Measurements from ENCODE around the gene CLEC10A. TPM values are rescaled to one million over a fixed set of nuclear protein-coding genes. Genes with fewer than 3 reads are reported as not detected.

Gene CLEC10A
- total RNA-seq, 1 donor, result not detected

- no peak for DNase-seq (ENCODE audit: insufficient read length, low spot score, missing footprints)
- no peaks in the 10 kb centered on the region for H3K4me1 ChIP-seq (ENCODE audit: insufficient read depth, low read length)
- H3K27me3 ChIP-seq (ENCODE audit: insufficient read depth, low read length), result peaks cover 2% of the 10 kb centered on the region
- H3K4me2 ChIP-seq (ENCODE audit: insufficient read depth, low read length), result no peak overlapping the region
- no peak overlapping the region for H3K27ac ChIP-seq (ENCODE audit: low read depth, low read length)
- no peaks in the 10 kb centered on the region for H3K9me3 ChIP-seq (ENCODE audit: low read depth, low read length)
- TF ChIP-seq, protein P1, sequence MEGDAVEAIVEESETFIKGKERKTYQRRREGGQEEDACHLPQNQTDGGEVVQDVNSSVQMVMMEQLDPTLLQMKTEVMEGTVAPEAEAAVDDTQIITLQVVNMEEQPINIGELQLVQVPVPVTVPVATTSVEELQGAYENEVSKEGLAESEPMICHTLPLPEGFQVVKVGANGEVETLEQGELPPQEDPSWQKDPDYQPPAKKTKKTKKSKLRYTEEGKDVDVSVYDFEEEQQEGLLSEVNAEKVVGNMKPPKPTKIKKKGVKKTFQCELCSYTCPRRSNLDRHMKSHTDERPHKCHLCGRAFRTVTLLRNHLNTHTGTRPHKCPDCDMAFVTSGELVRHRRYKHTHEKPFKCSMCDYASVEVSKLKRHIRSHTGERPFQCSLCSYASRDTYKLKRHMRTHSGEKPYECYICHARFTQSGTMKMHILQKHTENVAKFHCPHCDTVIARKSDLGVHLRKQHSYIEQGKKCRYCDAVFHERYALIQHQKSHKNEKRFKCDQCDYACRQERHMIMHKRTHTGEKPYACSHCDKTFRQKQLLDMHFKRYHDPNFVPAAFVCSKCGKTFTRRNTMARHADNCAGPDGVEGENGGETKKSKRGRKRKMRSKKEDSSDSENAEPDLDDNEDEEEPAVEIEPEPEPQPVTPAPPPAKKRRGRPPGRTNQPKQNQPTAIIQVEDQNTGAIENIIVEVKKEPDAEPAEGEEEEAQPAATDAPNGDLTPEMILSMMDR (IDR thresholded peaks at IDR 0.05; ENCODE audit: extremely low read depth, low read depth, low read length), result no peak
- H4K20me1 ChIP-seq (ENCODE audit: insufficient read depth, low read length), result no peaks in the 10 kb centered on the region
- no peak overlapping the region for H3K4me3 ChIP-seq (ENCODE audit: insufficient read depth, low read length)
- no peaks in the 10 kb centered on the region for H3K36me3 ChIP-seq (ENCODE audit: insufficient read depth, low read length)
- no peaks in the 10 kb centered on the region for H3K79me2 ChIP-seq (ENCODE audit: insufficient read depth, low read length)
- H2AFZ ChIP-seq (ENCODE audit: low read length), result no peak overlapping the region
Measured at GRCh38 chr17:7113273-7114071, 33.4 kb upstream of the CLEC10A start.

- peak; percentile 54 for DNase-seq (ENCODE audit: insufficient read length, low spot score, missing footprints)
- Histone ChIP-seq H3K4me2 (ENCODE audit: insufficient read depth, low read length) (no peak overlapping the region), H3K27ac (ENCODE audit: low read depth, low read length) (no peak overlapping the region), H3K27me3 (ENCODE audit: insufficient read depth, low read length) (no peaks in the 10 kb centered on the region), H4K20me1 (ENCODE audit: insufficient read depth, low read length) (no peaks in the 10 kb centered on the region), H3K79me2 (ENCODE audit: insufficient read depth, low read length) (no peaks in the 10 kb centered on the region), H3K36me3 (ENCODE audit: insufficient read depth, low read length) (no peaks in the 10 kb centered on the region), H2AFZ (ENCODE audit: low read length) (no peak overlapping the region), H3K4me1 (ENCODE audit: insufficient read depth, low read length) (no peaks in the 10 kb centered on the region), H3K4me3 (ENCODE audit: insufficient read depth, low read length) (no peak overlapping the region), H3K9me3 (ENCODE audit: low read depth, low read length) (no peaks in the 10 kb centered on the region)
- TF ChIP-seq, protein P1 (IDR thresholded peaks at IDR 0.05; ENCODE audit: extremely low read depth, low read depth, low read length), result no peak
Measured at GRCh38 chr17:7112510-7113108, 32.6 kb upstream of the CLEC10A start.

- H3K27me3 ChIP-seq (ENCODE audit: insufficient read depth, low read length), result no peaks in the 10 kb centered on the region
- no peak overlapping the region for H3K4me3 ChIP-seq (ENCODE audit: insufficient read depth, low read length)
- H3K36me3 ChIP-seq (ENCODE audit: insufficient read depth, low read length), result no peaks in the 10 kb centered on the region
- H3K79me2 ChIP-seq (ENCODE audit: insufficient read depth, low read length), result no peaks in the 10 kb centered on the region
- no peak overlapping the region for H2AFZ ChIP-seq (ENCODE audit: low read length)
- peak; percentile 75 for DNase-seq (ENCODE audit: insufficient read length, low spot score, missing footprints)
- no peak overlapping the region for H3K27ac ChIP-seq (ENCODE audit: low read depth, low read length)
- TF ChIP-seq, protein P1 (IDR thresholded peaks at IDR 0.05; ENCODE audit: extremely low read depth, low read depth, low read length), result no peak
- no peaks in the 10 kb centered on the region for H4K20me1 ChIP-seq (ENCODE audit: insufficient read depth, low read length)
- H3K4me2 ChIP-seq (ENCODE audit: insufficient read depth, low read length), result no peak overlapping the region
- H3K9me3 ChIP-seq (ENCODE audit: low read depth, low read length), result no peaks in the 10 kb centered on the region
- no peaks in the 10 kb centered on the region for H3K4me1 ChIP-seq (ENCODE audit: insufficient read depth, low read length)
Measured at GRCh38 chr17:7111784-7112509, 31.9 kb upstream of the CLEC10A start.

Measured in osteoblast (primary cell).